ENCODE measurements around the gene MRC2.

Gene MRC2

DNA sequence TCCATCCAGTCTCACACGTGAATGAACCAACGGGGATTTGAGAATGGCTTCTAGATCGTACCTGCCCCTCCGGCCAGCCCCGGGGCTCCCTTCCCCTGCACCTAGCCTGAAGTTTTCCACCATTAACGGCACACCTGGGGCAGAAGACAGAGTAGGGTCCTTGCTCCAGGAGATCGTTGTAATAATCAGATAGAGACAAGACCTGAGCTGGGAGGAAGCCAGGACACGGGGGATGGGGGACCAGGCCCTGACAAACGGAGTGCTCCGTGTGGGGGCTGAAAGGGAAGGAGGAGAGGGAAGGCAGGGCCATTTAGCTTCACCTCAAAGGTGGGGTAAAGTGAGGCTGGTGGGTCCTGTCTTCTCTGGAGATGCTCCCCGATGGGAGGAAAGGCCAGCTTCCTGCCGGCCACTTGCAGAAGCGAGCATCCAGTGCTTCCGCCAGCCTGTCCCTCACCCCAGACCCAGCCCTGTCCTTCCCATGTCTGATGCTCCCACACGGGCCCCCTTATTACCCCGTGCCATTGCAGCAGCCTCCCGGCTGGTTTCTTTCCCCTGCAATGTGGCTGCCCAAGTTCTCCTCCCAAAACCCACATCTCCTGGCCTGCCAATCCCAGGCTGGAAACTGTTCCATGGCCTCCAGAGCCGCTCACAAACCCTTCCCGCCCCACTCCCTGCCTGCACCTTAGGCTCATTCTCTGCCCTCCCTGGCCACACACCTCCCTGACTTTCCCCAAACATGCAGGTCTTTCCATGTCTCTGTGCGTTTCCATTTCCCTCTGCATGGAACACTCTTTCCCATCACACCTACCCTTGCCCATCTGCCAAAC is 79.3 kb downstream of the MRC2 start:
- in situ Hi-C loops (cut with HindIII; ENCODE audit: low pct_unique_long_range_greater_than_20kb, low sequenced_read_pairs) = no loop called here
- no peak for DNase-seq (ENCODE audit: low read depth in 1 of 2, low spot score in 1 of 2)
- TF ChIP-seq JUND (IDR thresholded peaks at IDR 0.05; ENCODE audit: low read depth) = no peak

GRCh38 chr17:62707425-62707739 is 79.9 kb downstream of the MRC2 start:
- in situ Hi-C loops (cut with HindIII; ENCODE audit: low pct_unique_long_range_greater_than_20kb, low sequenced_read_pairs) = no loop called here
- TF ChIP-seq JUND (IDR thresholded peaks at IDR 0.05; ENCODE audit: low read depth) = no peak
- no peak for DNase-seq (ENCODE audit: low read depth in 1 of 2, low spot score in 1 of 2)

DNA sequence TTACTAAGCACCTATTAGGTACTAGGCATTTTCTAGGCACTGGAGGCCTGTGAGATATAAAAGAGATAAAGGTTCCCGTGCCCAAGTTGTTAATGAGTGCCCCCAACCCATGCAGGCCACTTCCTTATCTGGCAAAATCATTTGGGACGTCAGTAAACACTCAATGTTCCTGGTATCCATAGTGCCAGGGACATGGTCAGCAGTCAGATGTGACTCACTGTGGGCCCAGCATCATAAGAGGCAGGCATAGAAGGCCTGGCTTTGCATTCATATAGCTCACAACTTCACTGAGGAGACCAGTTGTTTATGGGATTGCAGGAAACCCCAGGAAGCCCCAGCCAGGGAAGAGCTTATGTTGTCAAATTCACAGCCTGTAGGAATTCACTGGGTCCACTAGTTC is 81.1 kb downstream of the MRC2 start:
- no peak for TF ChIP-seq JUND (IDR thresholded peaks at IDR 0.05; ENCODE audit: low read depth)
- in situ Hi-C loops (cut with HindIII; ENCODE audit: low pct_unique_long_range_greater_than_20kb, low sequenced_read_pairs) = no loop called here
- no peak for DNase-seq (ENCODE audit: low read depth in 1 of 2, low spot score in 1 of 2)

DNA sequence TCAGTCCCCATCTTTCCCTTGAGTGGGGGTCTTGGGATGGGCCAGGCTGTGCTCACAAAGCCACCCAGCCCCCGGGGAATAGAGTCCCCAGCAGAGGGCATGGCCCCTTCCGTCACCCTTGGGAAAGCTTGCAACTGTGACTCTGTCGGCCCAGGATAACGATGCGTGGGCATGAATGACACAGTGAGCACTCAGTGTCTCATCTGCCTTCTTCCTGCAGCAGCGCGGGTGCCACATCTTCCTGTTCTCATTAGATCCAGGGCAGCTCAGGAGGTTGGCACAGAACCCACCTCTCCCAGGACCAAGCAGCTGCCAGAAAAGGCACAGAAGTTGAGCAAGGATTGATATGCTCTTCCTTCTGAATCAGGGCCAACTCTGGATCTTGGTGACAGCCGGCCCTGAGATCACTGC is 84.7 kb downstream of the MRC2 start:
- TF ChIP-seq JUND (IDR thresholded peaks at IDR 0.05; ENCODE audit: low read depth) = no peak
- no peak for DNase-seq (ENCODE audit: low read depth in 1 of 2, low spot score in 1 of 2)
- in situ Hi-C loops (cut with HindIII; ENCODE audit: low pct_unique_long_range_greater_than_20kb, low sequenced_read_pairs) = no loop called here

DNA sequence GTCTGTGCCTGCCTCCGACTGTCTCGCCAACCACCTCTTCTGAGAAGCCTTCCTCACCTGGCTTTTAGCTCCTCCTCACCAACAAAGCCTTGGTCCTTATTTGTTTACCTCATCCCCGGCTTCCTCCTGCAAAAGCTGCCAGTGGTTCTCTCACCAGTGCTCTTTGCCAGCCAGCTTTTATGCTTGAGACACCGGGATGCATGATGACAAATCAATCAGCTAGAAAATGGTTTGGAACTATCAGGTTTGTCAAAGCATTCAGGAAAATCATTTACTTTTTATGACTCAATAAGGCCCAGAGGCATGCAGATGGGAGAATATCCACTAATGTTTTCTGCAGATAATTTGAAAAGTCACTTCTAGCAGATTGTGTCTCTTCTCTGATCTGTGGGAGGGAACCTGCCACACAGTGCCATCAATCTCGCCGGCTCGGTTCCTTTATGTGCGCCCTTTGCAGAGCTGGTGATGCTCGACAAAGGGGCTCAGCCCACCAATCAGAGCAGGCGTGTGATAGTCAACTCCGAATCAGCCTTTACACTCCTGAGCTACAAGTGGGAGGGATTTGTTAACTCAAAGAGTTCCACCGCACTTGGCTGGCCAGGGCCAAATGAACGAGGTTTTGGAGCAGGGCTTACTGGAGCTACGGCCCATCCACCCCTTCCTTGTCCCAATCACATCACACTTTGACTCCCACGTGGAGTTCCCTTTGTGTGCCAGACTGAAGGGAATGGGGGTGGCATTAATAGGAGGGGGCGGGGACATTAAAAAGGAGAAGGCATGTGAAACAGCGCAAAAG is 85.8 kb downstream of the MRC2 start:
- TF ChIP-seq JUND (IDR thresholded peaks at IDR 0.05; ENCODE audit: low read depth) = no peak
- in situ Hi-C loops (cut with HindIII; ENCODE audit: low pct_unique_long_range_greater_than_20kb, low sequenced_read_pairs) = no loop called here
- DNase-seq (ENCODE audit: low read depth in 1 of 2, low spot score in 1 of 2) = no peak

DNA sequence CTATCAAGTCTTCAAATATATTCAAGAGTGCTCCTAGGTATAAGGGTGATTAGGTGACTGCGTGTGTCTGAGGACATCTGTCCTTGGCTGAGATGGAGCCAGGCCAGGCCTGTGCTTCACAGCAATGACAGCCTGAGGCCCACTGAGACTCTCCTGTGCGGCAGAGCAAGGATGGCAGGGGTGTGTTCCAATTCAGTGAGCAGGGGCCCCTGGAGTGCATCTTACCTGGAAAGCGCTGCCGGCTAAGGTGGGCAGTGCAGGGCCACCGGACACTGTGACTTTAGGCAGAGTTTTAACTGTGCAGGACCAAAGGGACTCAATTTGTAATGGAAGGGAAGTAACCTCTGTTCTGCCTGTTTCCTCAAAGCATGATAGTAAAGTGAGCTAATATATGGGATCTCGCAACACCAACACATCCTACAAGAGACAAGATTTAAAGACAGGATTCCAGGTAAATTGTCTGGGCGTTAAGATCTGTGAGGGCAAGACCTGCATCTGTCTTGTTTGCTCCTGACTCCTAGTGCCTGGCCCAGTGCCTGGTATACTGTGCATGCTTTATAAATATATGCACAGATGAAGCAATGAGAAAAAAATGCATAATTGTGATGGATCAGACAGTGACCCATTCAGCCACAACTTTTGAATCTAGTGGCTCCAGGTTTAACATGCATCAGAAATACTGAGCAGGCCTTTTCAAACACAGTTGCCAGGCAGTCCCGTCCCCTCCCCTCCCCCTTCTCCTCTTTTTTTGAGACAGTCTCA is 86.7 kb downstream of the MRC2 start:
- peak in 1 of 2 experiments; percentile 36 for DNase-seq (ENCODE audit: low read depth in 1 of 2, low spot score in 1 of 2)
- in situ Hi-C loops (cut with HindIII; ENCODE audit: low pct_unique_long_range_greater_than_20kb, low sequenced_read_pairs) = no loop called here
- peak; percentile 46; the same call in 1 of the 2 replicates for TF ChIP-seq JUND (IDR thresholded peaks at IDR 0.05; ENCODE audit: low read depth)

GRCh38 chr17:62715882-62716390 is 88.5 kb downstream of the MRC2 start:
- no peak for DNase-seq (ENCODE audit: low read depth in 1 of 2, low spot score in 1 of 2)
- in situ Hi-C loops (cut with HindIII; ENCODE audit: low pct_unique_long_range_greater_than_20kb, low sequenced_read_pairs) = no loop called here
- no peak for TF ChIP-seq JUND (IDR thresholded peaks at IDR 0.05; ENCODE audit: low read depth)

DNA sequence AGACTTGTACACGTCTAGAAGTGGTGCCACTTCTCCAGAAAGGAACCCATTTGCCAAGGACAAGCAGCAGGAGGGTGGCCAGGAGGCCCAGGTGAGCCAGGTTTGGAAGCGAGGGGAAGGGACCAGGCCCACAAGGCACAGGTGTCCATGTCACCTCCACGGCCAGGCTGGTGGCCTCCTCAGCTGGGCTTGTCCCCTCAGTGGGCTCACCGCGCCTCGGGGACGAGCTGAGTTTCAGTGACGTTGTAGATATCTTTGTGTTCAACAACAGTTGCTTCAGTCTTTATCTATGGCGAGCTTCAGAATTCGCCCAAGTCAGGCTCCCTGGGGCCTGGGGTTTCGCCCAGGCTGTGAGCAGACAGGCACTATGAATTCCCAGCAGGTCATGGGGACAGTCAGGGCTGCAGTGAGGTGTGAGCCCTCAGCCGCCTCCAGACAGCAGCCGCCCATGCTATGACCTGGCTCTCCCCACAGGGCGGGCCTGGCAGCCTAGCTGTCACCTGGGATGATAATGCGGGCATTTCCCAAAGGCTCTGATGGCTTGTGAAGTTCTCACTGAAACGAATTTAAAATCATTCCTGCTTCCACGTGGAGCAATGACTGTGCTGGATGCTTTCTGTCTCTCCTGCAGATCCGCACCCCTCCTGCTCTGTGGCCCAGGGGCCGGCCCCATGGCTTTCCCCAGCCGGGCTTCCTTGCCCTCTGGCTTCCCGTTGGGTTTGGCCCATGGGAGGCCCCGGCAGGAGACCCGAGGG is 89.5 kb downstream of the MRC2 start:
- in situ Hi-C loops (cut with HindIII; ENCODE audit: low pct_unique_long_range_greater_than_20kb, low sequenced_read_pairs) = no loop called here

DNA sequence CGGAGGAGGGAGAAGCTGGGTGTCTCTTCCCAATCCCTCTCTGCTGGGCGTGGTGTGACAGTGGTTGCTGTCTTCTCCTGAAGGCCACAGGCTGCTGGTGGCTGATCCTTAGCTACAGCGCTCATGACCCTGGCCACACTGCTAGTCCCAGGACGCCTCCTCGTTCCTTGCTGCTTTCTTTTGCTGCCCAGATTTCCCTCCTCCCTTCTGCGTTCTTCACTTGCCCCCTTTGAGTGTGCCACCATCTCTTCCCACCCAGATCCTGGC is 90.1 kb downstream of the MRC2 start:
- TF ChIP-seq JUND (IDR thresholded peaks at IDR 0.05; ENCODE audit: low read depth) = no peak
- in situ Hi-C loops (cut with HindIII; ENCODE audit: low pct_unique_long_range_greater_than_20kb, low sequenced_read_pairs) = no loop called here
- DNase-seq (ENCODE audit: low read depth in 1 of 2, low spot score in 1 of 2) = no peak

More for the DNA sequence above, 89.5 kb downstream of the MRC2 start:
- TF ChIP-seq JUND (IDR thresholded peaks at IDR 0.05; ENCODE audit: low read depth) = no peak
- DNase-seq (ENCODE audit: low read depth in 1 of 2, low spot score in 1 of 2) = no peak

DNA sequence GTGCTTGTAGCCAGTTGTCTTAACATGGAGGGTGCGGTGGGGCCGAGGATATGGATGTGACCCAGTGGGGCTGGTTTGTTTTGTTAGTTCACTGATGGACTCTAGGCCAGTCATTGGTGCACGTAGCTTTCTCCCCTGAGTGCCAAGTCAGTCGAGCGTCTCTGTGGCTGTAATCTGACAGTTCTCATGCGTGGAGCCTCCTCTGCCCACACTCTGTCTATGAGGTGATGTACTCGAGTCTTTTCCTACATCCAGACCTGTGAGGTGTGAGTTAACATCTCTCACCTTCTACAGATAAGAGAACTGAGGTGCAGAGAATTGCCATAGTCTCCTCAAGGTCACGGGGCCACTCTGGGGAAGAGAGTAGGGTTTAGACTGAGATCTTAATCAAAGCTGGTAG is 90.4 kb downstream of the MRC2 start:
- DNase-seq (ENCODE audit: low read depth in 1 of 2, low spot score in 1 of 2) = no peak
- no peak for TF ChIP-seq JUND (IDR thresholded peaks at IDR 0.05; ENCODE audit: low read depth)
- in situ Hi-C loops (cut with HindIII; ENCODE audit: low pct_unique_long_range_greater_than_20kb, low sequenced_read_pairs) = no loop called here

DNA sequence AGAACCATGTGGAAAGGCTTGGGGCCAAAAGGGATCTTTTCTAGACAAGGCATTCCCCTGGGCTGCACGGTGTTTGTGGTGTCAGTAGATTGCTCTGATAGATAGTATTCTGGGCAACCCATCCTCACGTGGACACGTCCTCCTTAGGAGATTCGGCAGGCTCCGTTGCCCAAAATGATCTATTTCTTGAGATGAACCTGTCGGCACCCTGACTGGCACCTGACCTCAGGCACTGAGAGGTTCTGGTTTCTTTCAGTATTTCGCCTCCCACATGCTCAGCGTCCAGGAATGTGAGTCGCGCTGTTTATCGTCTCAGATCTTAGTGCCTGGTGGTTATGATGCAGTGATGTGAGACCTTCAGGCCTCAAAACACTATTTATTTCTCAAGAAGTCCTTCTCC is 91.0 kb downstream of the MRC2 start:
- peak; percentile 58; the same call in 1 of the 2 replicates for TF ChIP-seq JUND (IDR thresholded peaks at IDR 0.05; ENCODE audit: low read depth)
- DNase-seq (ENCODE audit: low read depth in 1 of 2, low spot score in 1 of 2) = peak; percentile 62 to 76
- in situ Hi-C loops (cut with HindIII; ENCODE audit: low pct_unique_long_range_greater_than_20kb, low sequenced_read_pairs) = no loop called here

DNA sequence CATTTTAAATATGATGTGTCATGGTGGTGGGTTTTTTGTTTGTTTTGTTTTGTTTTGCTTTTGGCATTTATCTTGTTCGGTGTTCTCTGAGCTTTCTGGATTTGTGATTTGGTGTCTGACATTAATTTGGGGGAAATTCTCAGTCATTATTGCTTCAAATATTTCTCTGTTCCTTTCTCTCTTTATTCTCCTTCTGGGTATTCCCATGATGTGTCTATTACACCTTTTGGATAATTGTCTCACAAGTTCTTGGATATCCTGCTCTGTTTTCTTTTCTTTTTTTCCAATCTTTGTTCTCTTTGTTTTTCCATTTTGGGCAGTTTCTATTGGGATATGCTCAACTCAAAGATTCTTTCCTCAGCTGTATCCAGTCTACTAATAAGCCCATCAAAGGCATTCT is 92.1 kb downstream of the MRC2 start:
- in situ Hi-C loops (cut with HindIII; ENCODE audit: low pct_unique_long_range_greater_than_20kb, low sequenced_read_pairs) = no loop called here
- no peak for TF ChIP-seq JUND (IDR thresholded peaks at IDR 0.05; ENCODE audit: low read depth)
- DNase-seq (ENCODE audit: low read depth in 1 of 2, low spot score in 1 of 2) = no peak

All from T47D (cell line).